Raji (cell line): ENCODE results near the gene HCAR2.
"Not testable (repeated sequence)": the region's sequence is repeated elsewhere in the genome, so short reads cannot be mapped to it uniquely, and the experiment has no call there.

Source experiments
- POLR2A ChIP-seq: IDR thresholded peaks from 2 replicates; pipeline ENCODE4 v1.6.1; 2011; ENCODE audit warnings: low read depth, low read length, control low read depth; ENCODE audit not compliant: insufficient read depth

Gene HCAR2

DNA sequence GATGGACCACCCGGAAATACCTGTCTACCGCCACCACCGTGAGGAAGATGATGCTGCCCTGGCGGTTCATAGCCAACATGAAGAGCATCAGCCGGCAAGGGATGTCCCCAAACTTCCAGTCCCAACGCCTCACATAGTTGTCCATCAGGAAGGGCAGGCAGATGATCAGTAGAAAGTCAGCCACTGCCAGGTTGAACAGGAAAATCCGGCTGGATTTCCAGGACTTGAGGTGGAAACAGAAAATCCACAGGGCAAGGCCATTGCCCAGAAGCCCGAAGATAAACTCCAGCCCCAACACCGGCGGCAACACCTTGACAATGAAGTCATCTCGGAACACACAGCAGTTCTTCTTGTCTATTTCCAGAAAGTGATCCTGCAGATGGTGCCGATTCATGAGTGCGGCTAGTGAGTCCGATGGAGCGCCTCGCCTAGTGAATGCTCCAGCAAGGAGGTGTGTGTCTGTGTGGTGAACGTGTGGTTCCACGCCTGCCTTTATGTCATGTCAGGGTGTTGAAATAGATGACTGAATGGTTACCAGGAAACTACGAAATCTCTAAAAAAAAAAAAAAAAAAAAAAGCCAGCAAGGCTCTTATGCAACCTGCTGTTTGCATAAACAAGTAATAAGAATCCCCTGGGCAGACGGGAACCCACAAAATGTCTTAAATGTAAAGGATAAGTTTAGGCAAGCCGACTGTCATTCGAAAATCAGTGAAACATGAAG is at the start of gene HCAR2:
TSS of gene HCAR2 (minus strand) at position 468 of the 722 bp plus-strand sequence. CDS start at position 394, 74 bp downstream.
- TF ChIP-seq POLR2A: not testable (repeated sequence)

GRCh38 chr12:122752464-122753318 is 49.5 kb upstream of the HCAR2 start, which contains the start of gene DENR:
Gene DENR, plus strand, starts transcription at chr12:122752824. Its CDS starts 878 bp downstream, at chr12:122753702.
- TF ChIP-seq POLR2A: peak; percentile 93

- no peak for TF ChIP-seq POLR2A
These were observed 46.6 kb upstream of the HCAR2 start for GRCh38 chr12:122749569-122750332.

DNA sequence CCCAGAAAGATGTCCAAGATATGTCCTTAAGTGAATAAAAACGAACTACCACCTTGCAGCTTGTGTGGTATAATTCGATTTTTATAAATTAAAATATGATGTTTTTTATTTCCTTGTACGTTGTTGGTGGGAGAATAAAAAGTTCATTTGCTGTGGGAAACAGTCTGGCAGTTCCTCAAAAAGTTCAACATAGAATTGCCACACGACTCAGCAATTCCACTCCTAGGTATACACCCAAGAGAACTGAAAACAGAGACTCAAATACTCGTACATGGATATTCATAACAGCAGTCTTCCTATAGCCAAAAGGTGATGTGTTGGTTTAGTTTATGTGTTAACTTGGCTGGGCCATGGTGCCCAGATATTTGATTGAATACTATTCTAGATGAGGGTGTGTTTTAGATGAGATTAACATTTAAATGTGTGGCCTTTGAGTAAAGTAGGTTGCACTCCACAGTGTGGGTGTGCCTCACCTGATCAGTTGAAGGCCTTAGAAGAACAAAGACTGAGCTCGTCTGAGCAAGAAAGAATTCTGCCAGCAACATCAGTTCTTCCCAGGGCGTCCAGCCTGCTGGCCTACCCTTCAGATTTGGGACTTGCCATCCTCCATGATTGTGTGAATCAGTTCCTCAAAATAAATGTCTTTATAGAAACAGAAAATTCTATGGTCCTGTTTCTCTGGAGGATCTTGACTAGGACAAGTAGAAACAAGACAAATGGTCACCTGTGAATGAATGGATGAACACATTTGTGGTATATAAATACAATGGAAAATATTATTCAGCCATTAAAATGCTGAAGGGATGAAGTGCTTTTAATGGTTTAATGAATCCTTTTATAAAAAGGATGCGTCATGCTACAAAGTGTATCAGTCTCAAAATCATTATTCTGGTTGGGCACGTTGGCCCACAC is 44.3 kb upstream of the HCAR2 start:
- TF ChIP-seq POLR2A: no peak

GRCh38 chr12:122743895-122744525 is 40.9 kb upstream of the HCAR2 start:
- no peak for TF ChIP-seq POLR2A

- TF ChIP-seq POLR2A: no peak
These were observed 37.2 kb upstream of the HCAR2 start for GRCh38 chr12:122740351-122740750.

- no peak for TF ChIP-seq POLR2A
These were observed 35.4 kb upstream of the HCAR2 start for GRCh38 chr12:122738571-122738970.

- TF ChIP-seq POLR2A: no peak
These were observed 29.5 kb upstream of the HCAR2 start for GRCh38 chr12:122732611-122733010.

- no peak for TF ChIP-seq POLR2A
These were observed 29.0 kb upstream of the HCAR2 start for GRCh38 chr12:122732170-122732569.

DNA sequence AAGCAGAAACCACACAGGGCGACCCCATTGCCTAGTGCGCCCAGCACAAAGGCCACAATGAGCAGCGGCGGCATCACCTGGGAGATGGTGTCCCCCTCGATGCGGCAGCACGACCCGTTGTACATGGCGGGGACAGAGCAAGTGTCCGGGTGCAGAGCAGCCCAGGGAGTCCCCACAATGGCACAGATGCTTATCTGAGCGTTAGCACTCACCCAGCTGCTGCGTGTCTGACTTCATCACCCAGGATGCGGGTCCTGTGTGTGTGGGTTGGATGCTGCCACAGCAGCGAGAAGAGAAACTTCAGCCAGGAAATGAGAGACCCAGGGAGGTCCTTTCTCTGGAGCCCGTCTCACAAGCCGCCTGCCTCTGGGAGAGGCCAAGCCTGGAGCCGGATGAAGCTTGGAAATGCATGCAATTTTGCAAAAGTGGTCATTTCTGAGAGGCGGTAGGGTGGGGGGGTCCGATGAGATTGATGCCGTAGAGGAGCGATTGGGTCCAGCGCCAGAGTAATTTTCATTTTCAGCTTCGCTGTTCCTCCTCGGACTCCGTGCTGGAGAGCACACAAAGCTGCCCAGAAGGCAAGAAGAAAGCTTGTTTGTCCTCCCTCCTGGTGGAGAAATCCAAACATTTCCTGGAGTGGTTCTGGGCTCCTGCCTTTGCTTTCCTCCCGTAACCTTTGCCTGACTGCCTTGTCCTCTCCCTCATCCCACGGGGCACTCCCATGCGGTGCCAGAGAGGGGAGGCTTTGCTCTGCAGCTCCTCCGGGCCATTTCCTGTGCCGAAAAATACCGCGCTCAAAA is 27.3 kb upstream of the HCAR2 start, which contains the start of gene HCAR1:
TSS of gene HCAR1 (minus strand) at position 630 of the 800 bp plus-strand sequence. CDS start at position 125, 505 bp downstream.
- TF ChIP-seq POLR2A: no peak

- TF ChIP-seq POLR2A: no peak
These were observed 26.5 kb upstream of the HCAR2 start for GRCh38 chr12:122729583-122730214.

DNA sequence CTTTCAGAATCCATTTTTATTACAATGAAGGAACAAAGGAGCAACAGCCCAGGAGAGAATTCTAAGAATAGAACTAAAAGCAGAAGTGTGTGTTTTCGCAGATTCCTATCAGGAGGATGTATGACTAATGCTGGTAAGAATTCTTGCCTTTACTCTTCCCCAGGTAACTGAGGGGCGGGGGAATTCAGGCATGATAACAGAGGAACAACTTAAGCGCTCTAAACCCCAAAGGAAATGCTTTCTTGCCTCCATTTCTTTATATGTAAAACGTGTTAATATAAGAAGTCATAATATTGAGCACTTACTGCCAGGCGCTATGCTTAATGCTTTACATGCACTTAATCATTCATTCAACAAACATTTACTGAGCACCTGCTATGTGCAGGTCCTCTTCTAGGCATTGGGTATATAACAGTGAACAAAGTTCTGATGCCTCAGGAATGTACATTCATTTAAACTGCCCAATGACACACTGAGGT is 23.0 kb upstream of the HCAR2 start:
- no peak for TF ChIP-seq POLR2A
